Lower leg skin (tissue), 4 donors: ENCODE measurements around the gene MED25. TPM values are rescaled to one million over a fixed set of nuclear protein-coding genes. Genes with fewer than 3 reads are reported as not detected.

Experiments used
- DNase-seq, 2 donors: peaks; one replicate each; pipeline ENCODE4 v3.0.0-alpha.2; 2019; ENCODE audit warnings: low spot score in 2 of 2
- H3K4me3 ChIP-seq: fragments of 200-600 bp; sonication (generic); 2 replicates; pipeline ENCODE4 v1.5.1; 2017; ENCODE audit warnings: mild to moderate bottlenecking, low read depth; ENCODE audit not compliant: poor library complexity, severe bottlenecking
- POLR2A ChIP-seq, 2 donors: fragments of 450-650 bp; IDR thresholded peaks; one replicate each; pipeline ENCODE4 v1.6.1; 2016 to 2017; ENCODE audit warnings: antibody characterized with exemption in 2 of 2, mild to moderate bottlenecking in 1 of 2, moderate library complexity in 1 of 2
- WGBS, 2 donors: methylation state at CpG; one replicate each; pipeline ENCODE4 v1.1.5; 2018; 5-methylcytosine and 5-hydroxymethylcytosine counted together
- intact Hi-C: fragments of 100-400 bp; cut with DNase I; formaldehyde crosslinking; loops from one replicate; pipeline ENCODE4 v1.15.0; 2023; ENCODE audit warnings: low total_unique reads
- total RNA-seq, 4 donors: library from RNA; depleted of rRNA; stranded (reverse); fragments of >200 nt; gene quantifications; one replicate each; pipeline ENCODE4 v1.1.0, GENCODE V29; 2016
- TF ChIP-seq, protein P1 (sequence below), 3 donors: fragments of 450-650 bp; IDR thresholded peaks; one replicate each; pipeline ENCODE4 v1.5.1; 2016; ENCODE audit warnings: antibody characterized with exemption in 3 of 3, mild to moderate bottlenecking in 3 of 3, moderate library complexity in 2 of 3

Gene MED25
- total RNA-seq, 4 donors from 2014 or later: 28.9 to 43.7 (median 30.8) TPM

DNA sequence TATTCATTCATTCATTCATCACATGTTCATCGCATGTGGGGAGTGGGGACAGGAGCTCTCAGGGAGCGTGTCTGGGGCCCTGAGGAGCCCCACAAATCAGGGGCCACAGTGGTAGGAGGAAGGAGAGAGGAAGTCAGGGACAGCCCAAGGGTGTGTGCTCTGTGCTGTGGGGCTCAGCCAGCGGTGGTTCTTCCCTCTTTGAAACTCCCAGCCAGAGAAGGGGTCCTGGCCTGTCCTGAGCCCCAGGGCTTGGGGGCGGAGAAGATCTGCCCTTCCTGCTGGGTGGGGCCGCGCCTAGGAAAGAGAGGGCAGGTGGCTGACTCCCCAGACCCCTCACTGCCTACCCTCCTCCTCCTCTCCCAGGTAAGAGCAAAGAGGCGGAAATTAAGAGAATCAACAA lies 36.7 kb upstream of the MED25 start:
- DNase-seq: no peak
- 74 to 80% methylated on average over 7 of the region's 7 CpGs for WGBS, 2 donors
- H3K4me3 ChIP-seq: no peak overlapping the region
- intact Hi-C loops: no loop called here
- TF ChIP-seq, protein P1, sequence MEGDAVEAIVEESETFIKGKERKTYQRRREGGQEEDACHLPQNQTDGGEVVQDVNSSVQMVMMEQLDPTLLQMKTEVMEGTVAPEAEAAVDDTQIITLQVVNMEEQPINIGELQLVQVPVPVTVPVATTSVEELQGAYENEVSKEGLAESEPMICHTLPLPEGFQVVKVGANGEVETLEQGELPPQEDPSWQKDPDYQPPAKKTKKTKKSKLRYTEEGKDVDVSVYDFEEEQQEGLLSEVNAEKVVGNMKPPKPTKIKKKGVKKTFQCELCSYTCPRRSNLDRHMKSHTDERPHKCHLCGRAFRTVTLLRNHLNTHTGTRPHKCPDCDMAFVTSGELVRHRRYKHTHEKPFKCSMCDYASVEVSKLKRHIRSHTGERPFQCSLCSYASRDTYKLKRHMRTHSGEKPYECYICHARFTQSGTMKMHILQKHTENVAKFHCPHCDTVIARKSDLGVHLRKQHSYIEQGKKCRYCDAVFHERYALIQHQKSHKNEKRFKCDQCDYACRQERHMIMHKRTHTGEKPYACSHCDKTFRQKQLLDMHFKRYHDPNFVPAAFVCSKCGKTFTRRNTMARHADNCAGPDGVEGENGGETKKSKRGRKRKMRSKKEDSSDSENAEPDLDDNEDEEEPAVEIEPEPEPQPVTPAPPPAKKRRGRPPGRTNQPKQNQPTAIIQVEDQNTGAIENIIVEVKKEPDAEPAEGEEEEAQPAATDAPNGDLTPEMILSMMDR (IDR thresholded peaks at IDR 0.05): no peak
- TF ChIP-seq POLR2A (IDR thresholded peaks at IDR 0.05): no peak

DNA sequence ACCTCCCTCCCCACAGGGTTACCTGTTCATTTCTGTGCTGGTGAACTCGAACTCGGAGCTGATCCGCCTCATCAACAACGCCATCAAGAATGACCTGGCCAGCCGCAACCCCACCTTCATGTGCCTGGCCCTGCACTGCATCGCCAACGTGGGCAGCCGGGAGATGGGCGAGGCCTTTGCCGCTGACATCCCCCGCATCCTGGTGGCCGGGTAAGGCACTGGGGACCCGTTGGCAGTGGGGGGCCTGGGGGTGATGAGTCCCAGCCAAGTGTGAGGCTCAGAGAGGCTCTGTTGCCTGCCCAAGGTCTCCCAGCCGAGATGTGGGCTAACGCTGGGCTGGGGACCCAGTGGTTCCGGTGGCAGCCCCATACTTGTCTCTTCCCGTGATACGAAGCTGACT lies 35.6 kb upstream of the MED25 start:
- TF ChIP-seq POLR2A (IDR thresholded peaks at IDR 0.05): no peak
- TF ChIP-seq, protein P1 (IDR thresholded peaks at IDR 0.05): no peak
- H3K4me3 ChIP-seq: no peak overlapping the region
- intact Hi-C loops: no loop called here
- WGBS, 2 donors: 96% methylated on average over 14 to 18 of the region's 18 CpGs
- no peak for DNase-seq

DNA sequence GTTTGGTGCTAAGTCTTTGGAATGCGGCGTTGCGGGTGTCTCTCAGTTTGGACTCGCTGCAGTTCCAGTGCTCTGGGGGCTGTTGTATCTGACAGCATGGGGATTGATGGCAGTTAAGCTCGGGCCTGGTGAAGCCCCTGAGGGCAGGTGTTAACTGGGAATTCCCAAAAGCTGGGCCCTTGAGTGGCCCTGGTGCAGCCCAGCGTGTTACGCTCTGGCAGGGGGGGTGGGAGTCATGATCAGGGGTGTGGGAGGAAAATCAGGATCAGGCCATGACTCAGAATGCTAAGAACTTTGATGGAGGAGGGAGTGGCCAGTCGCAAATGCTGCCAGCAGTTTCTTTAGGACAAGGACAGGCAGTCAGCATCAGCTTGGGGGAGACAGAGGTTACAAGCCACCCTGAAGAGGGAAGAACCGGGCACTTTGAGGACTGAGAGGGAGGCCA lies 31.7 kb upstream of the MED25 start:
- TF ChIP-seq POLR2A (IDR thresholded peaks at IDR 0.05): no peak
- TF ChIP-seq, protein P1 (IDR thresholded peaks at IDR 0.05): no peak
- intact Hi-C loops: no loop called here
- DNase-seq: no peak
- WGBS, 2 donors: 51 to 53% methylated on average over 9 of the region's 9 CpGs
- H3K4me3 ChIP-seq: no peak overlapping the region

DNA sequence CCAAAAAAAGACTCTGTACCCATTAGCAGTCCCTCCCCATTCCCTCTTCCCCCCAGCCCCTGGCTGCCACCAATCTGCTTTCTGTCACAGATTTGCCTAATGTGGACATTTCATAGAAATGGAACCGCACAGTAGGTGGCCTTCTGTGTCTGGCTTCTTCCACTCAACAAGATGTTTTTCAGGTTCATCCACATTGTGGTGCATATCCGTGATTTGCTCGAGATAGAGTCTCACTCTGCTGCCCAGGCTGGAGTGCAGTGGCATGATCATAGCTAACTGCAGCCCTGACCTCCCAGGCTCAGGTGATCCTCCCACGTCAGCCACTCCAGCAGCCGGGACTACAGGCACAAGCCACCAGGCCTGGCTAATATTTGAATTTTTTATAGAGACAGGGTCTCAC lies 30.3 kb upstream of the MED25 start:
- DNase-seq: no peak
- intact Hi-C loops: no loop called here
- WGBS, 2 donors: 67 to 73% methylated on average over 5 of the region's 5 CpGs
- H3K4me3 ChIP-seq: no peak overlapping the region
- TF ChIP-seq POLR2A (IDR thresholded peaks at IDR 0.05): no peak
- TF ChIP-seq, protein P1 (IDR thresholded peaks at IDR 0.05): no peak

DNA sequence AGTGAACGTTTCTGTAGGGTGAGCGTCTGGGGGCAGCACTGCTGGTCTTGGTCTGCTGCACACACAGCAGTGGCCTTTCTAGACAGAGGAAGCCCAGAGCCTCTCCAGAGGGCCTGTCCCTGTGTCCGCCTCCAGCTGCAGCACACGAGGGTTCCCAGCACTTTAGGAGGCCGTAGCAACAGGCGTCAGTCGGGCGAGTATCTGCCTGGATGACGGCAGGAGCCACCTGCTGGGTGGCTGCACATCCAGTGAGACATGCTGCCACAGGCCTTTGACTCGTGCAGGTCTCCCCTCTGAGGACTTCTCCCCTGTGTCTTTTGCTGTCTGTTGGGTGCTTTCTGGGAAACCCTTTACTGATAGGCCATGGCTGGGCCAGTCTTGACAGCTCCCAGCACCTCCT lies 29.2 kb upstream of the MED25 start:
- WGBS, 2 donors: 68 to 77% methylated on average over 10 of the region's 10 CpGs
- intact Hi-C loops: no loop called here
- DNase-seq: no peak
- H3K4me3 ChIP-seq: no peak overlapping the region
- TF ChIP-seq, protein P1 (IDR thresholded peaks at IDR 0.05): no peak
- no peak for TF ChIP-seq POLR2A (IDR thresholded peaks at IDR 0.05)

DNA sequence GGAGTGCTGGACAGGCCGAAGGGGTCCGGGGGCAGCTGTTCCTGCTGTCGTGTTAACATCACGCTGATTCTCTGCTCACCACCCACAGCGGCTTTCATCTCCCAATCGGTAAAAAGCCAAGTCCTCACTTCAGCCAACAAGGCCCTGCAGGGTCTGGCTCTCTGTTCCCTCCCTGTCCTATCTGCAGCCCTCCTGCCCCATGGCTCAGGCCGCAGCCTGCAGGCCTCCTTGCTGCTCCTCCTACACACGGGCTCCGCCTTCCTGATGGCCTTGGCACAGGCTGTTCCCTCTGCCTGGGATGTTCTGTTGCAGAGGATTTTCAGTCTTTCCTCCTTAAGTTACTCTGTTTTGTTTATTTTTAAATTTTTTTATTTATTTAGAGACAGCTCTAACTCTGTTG lies 27.2 kb upstream of the MED25 start:
- WGBS, 2 donors: 68 to 76% methylated on average over 9 of the region's 9 CpGs
- intact Hi-C loops: no loop called here
- no peak for DNase-seq
- TF ChIP-seq, protein P1 (IDR thresholded peaks at IDR 0.05): no peak
- no peak for TF ChIP-seq POLR2A (IDR thresholded peaks at IDR 0.05)
- H3K4me3 ChIP-seq: no peak overlapping the region
